ENCODE data around the gene KIF22.
"Not testable (repeated sequence)": the region's sequence is repeated elsewhere in the genome, so short reads cannot be mapped to it uniquely, and the experiment has no call there.

KIF22 gene

GRCh38 chr16:29790183-29790948 lies at the start of gene KIF22:
Gene KIF22 (plus strand): TSS chr16:29790751. CDS start chr16:29790760, 9 bp downstream.
- peak; percentile 99 to 100 for DNase-seq

DNA sequence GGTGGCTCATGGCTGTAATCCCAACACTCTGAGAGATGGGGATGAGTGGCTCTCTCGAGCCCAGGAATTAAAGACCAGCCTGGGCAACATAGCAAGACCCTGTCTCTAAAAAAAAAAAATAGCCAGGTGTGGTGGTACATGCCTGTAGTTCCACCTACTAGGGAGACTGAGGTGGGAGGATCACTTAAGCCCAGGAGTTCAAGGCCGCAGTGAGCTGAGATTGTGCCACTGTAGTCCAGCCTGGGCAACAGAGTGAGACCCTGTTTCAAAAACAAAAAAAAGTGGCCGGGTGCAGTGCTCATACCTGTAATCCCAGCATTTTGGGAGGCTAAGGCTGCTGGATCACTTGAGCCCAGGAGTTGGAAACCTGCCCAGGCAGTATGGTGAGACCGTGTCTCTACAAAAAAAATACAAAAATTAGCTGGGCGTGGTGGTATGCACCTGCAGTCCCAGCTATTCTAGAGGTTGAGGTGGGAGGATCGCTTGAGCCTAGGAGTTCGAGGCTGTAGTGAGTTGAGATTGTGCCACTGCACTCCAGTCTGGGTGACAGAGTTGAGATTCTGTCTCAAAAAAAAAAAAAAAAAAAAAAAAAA lies 47.8 kb upstream of the KIF22 start:
- DNase-seq, result no peak

DNA sequence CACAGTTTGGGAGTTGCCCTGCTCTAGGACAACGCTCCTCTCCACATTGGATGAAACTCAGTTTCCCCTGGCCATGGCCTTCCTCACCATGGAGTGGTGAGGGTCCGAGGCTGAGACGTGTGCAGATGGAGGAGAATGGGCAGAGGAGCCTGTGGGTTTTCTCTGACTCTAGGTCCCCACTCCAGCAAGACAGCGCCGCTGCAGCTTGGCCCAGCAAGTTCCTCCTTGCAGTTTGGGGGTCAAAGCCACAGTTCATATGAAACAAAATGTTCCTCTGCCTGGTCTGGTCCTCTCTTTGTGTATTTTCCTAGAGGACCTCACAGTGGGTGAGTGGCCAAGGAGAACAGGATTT lies 47.1 kb upstream of the KIF22 start:
- DNase-seq, result no peak

DNA sequence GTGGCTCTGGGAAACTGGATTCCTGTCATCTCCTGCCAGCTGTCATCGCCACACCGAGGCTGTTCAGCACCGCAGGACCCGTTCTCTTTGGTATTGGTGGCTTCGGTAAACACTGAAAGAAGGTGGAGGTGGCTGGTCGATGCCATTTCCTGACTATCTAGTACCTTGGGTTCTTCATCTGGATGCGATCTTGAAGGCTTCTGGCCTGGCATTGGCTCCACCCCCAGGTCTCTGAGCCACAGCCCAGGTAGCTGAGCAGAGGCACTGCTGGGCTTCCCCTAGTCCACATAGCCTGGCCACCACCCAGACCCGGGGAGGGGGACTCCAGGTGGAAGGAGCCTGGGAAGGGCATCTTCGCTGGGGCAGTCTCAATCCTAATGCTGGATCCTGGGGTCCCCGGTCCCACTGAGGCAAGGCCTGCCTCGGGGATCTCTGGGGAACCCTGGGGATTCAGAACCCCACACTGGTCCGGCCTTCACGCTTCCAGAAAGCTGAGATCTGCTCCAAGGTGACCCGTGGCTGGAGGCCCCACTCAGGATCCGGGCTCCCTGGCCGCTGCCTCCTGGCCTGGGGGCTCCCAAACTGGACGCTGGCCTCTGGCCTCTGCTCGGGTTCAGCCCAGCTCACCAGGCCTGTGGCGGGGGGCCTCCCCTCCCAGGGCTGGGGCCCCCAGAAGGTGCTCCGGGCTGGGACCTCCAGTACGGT lies 46.6 kb upstream of the KIF22 start:
- DNase-seq, result no peak

DNA sequence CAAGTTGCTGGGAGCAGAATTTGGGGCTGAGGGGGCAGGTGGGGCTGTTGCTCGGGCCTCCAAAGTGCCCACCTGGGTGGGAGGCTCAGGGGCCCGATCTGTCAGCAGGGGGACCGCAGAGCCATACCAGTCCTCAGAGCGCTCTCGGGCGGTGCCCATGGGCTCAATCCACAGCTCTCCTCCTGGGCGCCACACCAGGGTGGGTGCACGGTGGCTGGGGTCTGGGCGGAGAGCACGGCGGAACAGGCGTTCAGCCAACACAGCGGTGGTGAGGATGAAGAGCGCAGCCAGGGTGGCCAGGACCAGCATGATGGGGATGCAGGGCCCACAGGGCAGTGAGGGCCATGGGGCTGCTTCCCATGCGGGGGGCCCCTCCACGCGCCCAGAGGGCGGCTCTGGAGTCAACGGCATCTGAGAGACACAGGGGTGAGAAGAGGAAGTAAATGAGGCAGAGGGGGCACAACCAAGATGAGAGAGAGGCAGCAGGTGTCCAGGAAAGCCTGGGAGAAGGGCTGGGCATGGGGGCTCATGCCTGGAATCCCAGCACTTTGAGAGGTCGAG lies 45.9 kb upstream of the KIF22 start:
- no peak for DNase-seq

- DNase-seq, result peak; percentile 28 to 38
These were observed 45.3 kb upstream of the KIF22 start for GRCh38 chr16:29745121-29745852.

DNA sequence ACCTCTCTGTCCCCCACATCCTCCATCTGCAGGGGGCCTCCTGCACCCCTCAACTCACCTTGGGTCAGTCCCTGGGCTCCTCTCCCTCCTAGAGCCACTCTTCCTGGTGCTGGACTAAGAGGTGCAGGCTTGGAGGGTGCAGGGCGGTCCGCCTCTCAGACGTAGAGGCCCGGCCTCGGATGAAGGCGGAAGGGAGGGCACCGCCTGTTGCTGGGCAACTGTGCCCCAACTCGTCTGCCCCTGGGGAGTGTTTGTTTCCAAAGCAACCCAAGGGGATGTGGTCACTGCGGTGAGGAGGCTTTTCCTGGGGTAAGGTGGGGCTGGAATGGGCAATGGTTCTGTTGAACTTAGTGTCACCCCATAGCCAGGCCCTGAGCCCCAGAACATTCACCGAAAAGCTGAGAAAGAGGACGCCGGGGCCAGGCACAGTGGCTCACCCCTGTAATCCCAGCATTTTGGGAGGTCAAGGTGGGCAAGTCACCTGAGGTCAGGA lies 44.7 kb upstream of the KIF22 start, which contains the start of gene C16orf54:
Gene C16orf54 (minus strand): TSS at position 138 of the 493 bp plus-strand sequence. CDS start 1,039 bp downstream, outside the sequence.
- DNase-seq, result peak; percentile 76

DNA sequence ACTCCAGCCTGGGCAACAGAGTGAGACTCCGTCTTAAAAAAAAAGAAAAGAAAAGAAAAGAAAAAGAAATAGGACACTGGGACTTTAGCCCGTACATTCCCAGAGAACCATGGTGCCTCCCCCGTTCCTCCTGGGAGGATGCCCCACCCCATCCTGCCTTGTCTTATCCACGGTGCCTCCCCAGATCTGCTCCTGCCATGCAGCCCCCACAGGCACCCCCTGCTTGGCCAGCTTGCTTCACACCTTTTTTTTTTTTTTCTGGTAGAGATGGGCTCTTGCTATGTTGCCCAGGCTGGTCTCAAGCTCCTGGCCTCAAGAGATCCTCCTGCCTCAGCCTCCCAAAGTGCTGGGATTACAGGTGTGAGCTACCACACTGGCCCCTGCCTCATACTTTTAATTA lies 44.0 kb upstream of the KIF22 start:
- DNase-seq, result not testable (repeated sequence)

GRCh38 chr16:29747947-29748759 lies 42.4 kb upstream of the KIF22 start:
- DNase-seq, result no peak

- not testable (repeated sequence) for DNase-seq
These were observed 41.8 kb upstream of the KIF22 start for GRCh38 chr16:29748760-29749149.

GRCh38 chr16:29753516-29753915 lies 37.0 kb upstream of the KIF22 start:
- DNase-seq, result no peak

DNA sequence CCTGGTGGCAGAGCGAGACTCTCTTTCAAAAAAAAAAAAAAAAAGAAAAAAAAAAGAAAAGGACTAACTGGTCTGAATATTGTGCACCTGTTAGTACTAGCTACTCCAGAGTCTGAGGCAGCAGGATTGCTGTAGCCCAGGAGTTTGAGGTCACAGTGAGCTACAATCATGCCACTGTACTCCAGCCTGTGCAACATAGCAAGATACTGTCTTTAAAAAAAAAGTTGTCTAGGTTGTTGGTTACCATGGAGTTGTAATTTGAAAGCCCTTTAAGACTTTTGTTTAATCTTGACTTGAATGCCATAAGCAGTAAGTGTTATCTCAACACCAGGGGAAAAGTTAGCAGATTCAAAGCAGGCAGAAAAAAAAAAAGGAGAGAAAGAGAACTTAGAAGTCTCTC lies 33.9 kb upstream of the KIF22 start:
- DNase-seq, result no peak

DNA sequence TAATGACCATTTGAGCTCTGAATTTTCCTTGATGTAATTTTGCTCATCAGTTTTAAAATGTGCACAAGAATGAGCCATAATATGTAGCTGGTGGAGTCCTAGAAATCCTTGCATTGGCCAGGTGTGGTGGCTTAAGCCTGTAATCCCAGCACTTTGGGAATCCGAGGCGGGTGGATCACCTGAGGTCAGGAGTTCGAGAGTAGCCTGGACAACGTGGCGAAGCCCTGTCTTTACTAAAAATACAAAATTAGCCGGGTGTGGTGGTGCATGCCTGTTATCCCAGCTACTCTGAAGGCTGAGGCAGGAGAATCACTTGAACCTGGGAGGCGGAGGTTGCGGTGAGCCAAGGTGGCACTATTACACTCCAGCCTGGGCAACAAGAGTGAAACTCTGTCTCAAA lies 33.5 kb upstream of the KIF22 start:
- not testable (repeated sequence) for DNase-seq

GRCh38 chr16:29757950-29758466 lies 32.5 kb upstream of the KIF22 start:
- DNase-seq, result no peak

DNA sequence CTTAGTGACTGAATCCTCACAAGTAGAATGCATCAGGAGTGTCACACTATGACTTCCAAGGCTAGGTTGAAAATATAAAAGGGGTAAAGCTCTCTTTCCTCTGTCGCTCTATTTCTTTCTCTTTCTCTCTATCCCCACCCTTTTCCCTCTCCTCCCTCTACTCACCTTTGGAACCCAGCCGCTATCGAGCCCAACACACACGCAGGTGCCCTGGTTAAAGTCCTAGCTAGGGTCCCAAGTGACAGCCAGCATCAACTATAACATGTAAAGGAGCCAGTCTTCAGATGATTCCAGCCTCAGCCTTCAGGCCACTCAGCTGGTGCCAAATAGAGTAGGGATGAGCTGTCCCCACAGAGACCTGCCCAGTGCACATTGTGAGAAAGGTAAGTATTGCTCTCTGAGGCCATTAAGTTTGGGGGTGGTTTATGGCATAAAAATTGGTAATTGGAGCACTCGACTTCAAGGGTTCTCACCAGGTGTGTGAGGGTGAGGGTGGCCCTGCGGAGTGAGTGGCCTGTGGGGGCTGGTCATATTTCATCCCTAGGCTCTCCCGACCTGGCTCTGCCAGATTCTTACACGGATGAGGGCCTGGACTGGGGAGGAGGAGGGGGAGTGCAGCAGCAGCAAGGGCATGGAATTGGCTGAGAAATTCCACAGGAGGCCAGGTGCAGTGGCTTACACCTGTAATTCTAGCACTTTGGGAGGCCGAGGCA lies 29.8 kb upstream of the KIF22 start:
- DNase-seq, result no peak

DNA sequence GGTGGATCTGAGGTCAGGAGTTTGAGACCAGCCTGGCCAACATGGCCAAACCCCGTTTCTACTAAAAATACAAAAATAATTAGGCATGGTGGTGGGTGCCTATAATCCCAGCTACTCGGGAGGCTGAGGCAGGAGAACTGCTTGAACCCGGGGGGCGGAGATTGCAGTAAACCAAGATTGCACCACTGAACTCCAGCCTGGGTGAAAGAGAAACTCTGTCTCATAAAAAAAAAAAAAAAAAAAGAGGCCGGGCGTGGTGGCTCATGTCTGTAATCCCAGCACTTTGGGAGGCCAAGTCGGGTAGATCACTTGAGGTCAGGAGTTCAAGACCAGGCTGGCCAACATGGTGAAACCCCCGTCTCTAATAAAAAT lies 29.3 kb upstream of the KIF22 start:
- not testable (repeated sequence) for DNase-seq

- DNase-seq, result no peak
These were observed 28.7 kb upstream of the KIF22 start for GRCh38 chr16:29761882-29762281.

DNA sequence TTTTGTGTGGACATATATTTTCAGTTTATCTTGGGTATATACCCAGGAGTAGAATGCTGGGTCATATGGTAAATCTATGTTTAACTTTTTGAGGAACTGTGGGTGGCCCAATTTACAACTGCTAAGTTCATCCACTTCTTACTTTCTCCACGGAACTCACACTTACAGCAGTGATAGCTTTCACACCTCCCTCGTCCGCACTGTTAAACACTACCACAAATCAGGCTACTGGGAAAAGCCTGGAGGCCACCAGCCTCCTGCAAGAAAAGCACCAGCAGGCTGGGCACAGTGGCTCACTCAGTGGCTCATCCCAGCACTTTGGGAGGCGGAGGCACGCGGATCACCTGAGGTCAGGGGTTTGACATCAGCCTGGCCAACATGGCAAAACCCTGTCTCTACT lies 27.2 kb upstream of the KIF22 start:
- DNase-seq, result no peak

DNA sequence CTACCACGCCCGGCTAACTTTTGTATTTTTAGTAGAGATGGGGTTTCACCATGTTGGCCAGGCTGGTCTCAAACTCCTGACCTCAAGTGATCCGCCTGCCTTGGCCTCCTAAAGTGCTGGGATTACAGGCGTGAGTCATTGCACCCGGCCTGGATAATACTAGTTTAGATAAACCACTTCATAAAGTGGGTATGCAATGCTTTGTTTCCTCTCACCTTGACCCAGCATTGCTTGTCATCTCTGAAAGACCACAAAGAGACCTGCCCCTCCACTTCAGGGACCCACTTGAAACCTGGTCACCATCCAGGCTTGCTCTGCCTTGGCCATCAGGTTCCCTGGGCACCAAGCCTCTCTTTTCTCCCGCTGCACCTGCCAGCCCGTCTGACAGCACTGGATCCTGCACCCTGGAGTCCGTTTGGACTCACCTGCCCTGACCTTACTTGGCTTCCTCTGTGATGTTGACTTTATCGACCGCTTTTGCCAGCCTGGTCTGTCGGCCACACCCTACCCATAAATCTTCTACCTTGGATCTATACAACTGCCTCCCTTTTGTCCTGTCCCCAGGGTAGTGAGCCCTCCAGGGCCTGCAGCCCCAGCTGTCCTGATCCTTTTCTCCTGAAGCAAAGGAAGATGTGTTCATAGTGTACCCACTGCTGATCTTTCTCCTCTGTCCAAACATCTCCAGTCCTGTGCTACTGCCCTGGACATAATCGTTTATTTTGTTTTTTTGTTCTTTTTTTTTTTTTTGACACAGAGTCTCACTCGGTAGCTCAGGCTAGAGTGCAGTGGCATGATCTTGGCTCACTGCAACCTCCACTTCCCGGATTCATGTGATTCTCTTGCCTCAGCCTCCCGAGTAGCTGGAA lies 25.2 kb upstream of the KIF22 start:
- no peak for DNase-seq

- DNase-seq, result no peak
These were observed 24.0 kb upstream of the KIF22 start for GRCh38 chr16:29766571-29766970.
